Tibial artery (tissue), 4 donors: ENCODE data around the gene SRGAP3.

ENCODE experiments used
- DNase-seq, 2 donors: peaks; one replicate each; pipeline ENCODE4 v3.0.0-alpha.2; 2019
- H3K27ac ChIP-seq, 2 donors: fragments of 200-600 bp; sonication (generic) in 1 of 2; 1 replicate in 1 of 2; 2 replicates in 1 of 2; pipeline ENCODE4 v1.5.1; 2018 to 2019; ENCODE audit warnings: mild to moderate bottlenecking in 1 of 2
- H3K27me3 ChIP-seq, 2 donors: fragments of 200-600 bp; sonication (generic) in 1 of 2; one replicate each; pipeline versions ENCODE4 v1.5.1 to v1.6.0; 2016 to 2019
- H3K36me3 ChIP-seq, 3 donors: fragments of 200-600 bp; sonication (generic) in 2 of 3; one replicate each; pipeline ENCODE4 v1.5.1; 2016 to 2019; ENCODE audit warnings: mild to moderate bottlenecking in 2 of 3
- H3K4me1 ChIP-seq, 4 donors: fragments of 200-600 bp; sonication (generic) in 2 of 4; 1 replicate in 3 of 4; 2 replicates in 1 of 4; pipeline ENCODE4 v1.5.1; 2016 to 2019
- H3K4me3 ChIP-seq, 2 donors: fragments of 200-600 bp; sonication (generic) in 1 of 2; 1 replicate in 1 of 2; 2 replicates in 1 of 2; pipeline ENCODE4 v1.5.1; 2018 to 2019; ENCODE audit warnings: mild to moderate bottlenecking in 2 of 2
- H3K9me3 ChIP-seq, 3 donors: fragments of 200-600 bp; sonication (generic) in 1 of 3; one replicate each; pipeline ENCODE4 v1.5.1; 2016 to 2019
- CTCF ChIP-seq, 2 experiments: fragments of 200-600 bp in 1 of 2; fragments of 450-650 bp in 1 of 2; IDR thresholded peaks; one replicate each; pipeline ENCODE4 v1.5.1; 2017 to 2019; ENCODE audit warnings: antibody characterized with exemption in 2 of 2, mild to moderate bottlenecking in 1 of 2, moderate library complexity in 1 of 2
- intact Hi-C: fragments of 100-400 bp; cut with DNase I; formaldehyde crosslinking; loops from one replicate; pipeline ENCODE4 v1.15.0; 2023; ENCODE audit warnings: low total_unique reads

Gene SRGAP3

GRCh38 chr3:9246189-9246588 lies 3.3 kb downstream of the SRGAP3 start:
- intact Hi-C loops: no loop called here
- no peak overlapping the region for H3K27ac ChIP-seq
- H3K4me3 ChIP-seq: no peak overlapping the region
- H3K36me3 ChIP-seq: no peaks in the 10 kb centered on the region
- TF ChIP-seq CTCF (IDR thresholded peaks at IDR 0.05): no peak
- peaks cover 0 to 25% (median 15%) of the 10 kb centered on the region in 4 donors for H3K4me1 ChIP-seq
- H3K9me3 ChIP-seq: no peaks in the 10 kb centered on the region
- H3K27me3 ChIP-seq: no peaks in the 10 kb centered on the region
- no peak for DNase-seq

DNA sequence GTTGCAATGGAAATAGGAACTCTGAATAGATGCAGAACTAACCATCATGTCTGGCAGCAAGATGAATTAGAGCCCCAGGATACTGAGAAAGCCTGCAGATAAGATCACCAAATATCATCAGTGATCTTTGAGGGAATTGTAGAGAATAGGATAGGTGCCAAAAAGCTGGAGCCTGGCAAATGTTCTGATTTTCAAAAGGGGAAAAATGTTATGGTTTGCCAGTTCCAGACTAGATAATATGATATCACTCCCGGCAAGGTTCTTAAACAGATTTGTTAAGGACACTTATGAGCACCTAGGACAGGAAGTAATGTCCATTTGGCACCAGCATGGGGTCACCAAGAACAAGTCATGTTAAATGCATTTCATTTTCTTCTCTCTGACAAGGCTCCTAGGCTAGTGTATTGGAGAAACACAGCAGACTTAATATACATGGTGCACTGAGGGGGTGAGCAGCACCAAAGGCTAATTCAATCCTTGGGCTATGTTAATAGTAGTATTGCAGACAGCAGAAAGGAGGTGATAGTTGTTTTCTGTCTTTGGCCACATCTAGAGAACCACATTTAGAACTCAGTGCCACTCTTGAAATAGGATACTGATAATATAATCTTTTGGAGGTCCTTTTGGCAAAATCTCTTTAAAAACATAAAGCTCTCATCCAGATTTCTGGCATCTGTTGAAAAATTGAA lies 4.8 kb downstream of the SRGAP3 start:
- no peak overlapping the region for H3K4me3 ChIP-seq
- DNase-seq: no peak
- no peaks in the 10 kb centered on the region for H3K9me3 ChIP-seq
- no peak for TF ChIP-seq CTCF (IDR thresholded peaks at IDR 0.05)
- H3K4me1 ChIP-seq: peaks cover 0 to 20% (median 12%) of the 10 kb centered on the region in 4 donors
- intact Hi-C loops: no loop called here
- no peaks in the 10 kb centered on the region for H3K27me3 ChIP-seq
- no peaks in the 10 kb centered on the region for H3K36me3 ChIP-seq
- no peak overlapping the region for H3K27ac ChIP-seq

DNA sequence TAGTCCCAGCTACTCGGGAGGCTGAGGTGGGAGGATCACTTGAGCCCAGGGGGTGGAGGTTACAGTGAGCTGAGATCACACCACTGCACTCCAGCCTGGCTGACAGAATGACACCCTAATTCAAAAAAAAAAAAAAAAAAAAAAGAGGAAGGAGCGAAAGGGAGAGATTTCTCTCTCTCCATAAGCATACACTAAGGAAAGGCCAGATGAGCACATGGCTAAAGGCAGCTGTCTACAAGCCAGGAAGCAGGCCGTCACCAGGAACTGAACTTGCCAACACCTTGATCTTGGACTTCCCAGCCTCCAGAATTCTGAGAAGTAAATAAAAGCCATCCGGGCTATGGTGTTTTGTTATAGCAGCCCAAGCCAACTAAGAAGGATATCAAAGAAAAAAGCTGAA lies 7.5 kb downstream of the SRGAP3 start:
- H3K27me3 ChIP-seq: no peaks in the 10 kb centered on the region
- H3K27ac ChIP-seq: no peak overlapping the region
- H3K4me3 ChIP-seq: no peak overlapping the region
- no peak for DNase-seq
- no peaks in the 10 kb centered on the region for H3K36me3 ChIP-seq
- no peaks in the 10 kb centered on the region for H3K4me1 ChIP-seq
- no peak for TF ChIP-seq CTCF (IDR thresholded peaks at IDR 0.05)
- no peaks in the 10 kb centered on the region for H3K9me3 ChIP-seq
- intact Hi-C loops: no loop called here

DNA sequence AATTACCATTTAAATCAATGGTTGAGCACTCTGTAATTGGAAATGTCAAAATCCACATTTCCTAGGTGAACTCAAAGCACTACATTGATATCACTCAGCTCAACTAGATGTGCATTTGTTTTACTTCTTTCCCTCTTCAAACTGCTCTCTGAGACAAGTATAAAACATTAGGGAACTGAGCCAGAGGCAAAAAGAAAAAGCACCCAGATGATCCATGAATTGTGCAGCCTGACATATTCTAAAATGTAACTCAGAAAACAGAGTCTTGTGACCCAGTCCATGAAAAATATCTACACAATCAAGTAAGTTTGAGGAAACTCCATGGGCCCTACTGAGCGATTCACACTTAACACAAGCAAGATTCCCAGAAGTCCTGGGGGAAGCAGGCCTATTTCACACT lies 9.8 kb downstream of the SRGAP3 start:
- no peaks in the 10 kb centered on the region for H3K36me3 ChIP-seq
- DNase-seq: no peak
- H3K27ac ChIP-seq: no peak overlapping the region
- no peak overlapping the region for H3K4me3 ChIP-seq
- H3K9me3 ChIP-seq: no peaks in the 10 kb centered on the region
- no peaks in the 10 kb centered on the region for H3K27me3 ChIP-seq
- intact Hi-C loops: no loop called here
- H3K4me1 ChIP-seq: no peaks in the 10 kb centered on the region
- TF ChIP-seq CTCF (IDR thresholded peaks at IDR 0.05): no peak

DNA sequence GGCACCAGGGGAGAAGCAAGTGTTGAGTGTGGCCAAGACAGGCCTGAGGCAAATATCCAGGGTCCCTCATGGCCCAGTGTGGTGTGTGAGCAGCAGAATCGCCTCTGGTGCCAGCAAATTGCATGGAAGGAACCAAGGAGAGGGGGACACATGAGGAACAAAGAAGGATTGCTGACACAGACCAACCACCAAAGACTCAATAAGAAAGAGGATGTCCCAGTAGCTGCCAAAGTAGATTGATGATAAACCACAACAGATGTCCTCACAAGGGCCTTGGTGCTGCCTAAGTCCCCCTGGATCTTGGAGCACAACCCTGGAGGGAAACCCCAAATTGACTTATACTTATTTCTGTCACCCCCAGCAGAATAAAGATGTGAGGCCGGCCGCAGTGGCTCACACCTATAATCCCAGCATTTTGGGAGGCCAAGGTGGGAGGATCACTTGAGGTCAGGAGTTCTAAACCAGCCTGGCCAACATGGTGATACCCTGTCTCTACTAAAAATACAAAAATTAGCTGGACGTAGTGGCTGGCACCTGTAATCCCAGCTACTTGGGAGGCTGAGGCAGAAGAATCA lies 10.6 kb downstream of the SRGAP3 start:
- no peak for DNase-seq
- Histone ChIP-seq H3K4me3 (no peak overlapping the region), H3K27me3 (no peaks in the 10 kb centered on the region), H3K4me1 (no peaks in the 10 kb centered on the region), H3K27ac (no peak overlapping the region), H3K9me3 (no peaks in the 10 kb centered on the region), H3K36me3 (no peaks in the 10 kb centered on the region)
- intact Hi-C loops: no loop called here
- TF ChIP-seq CTCF (IDR thresholded peaks at IDR 0.05): no peak
